C4-2B (cell line): ENCODE data around the gene DEFB127.

Experiments used
- ZFX ChIP-seq: fragments of 450-650 bp; IDR thresholded peaks from 2 replicates; pipeline ENCODE4 v1.6.1; 2017
- TF ChIP-seq, protein P1 (sequence below): fragments of 450-650 bp; conservative IDR thresholded peaks from 2 replicates; pipeline ENCODE4 v1.5.1; 2017; ENCODE audit warnings: mild to moderate bottlenecking

DNA sequence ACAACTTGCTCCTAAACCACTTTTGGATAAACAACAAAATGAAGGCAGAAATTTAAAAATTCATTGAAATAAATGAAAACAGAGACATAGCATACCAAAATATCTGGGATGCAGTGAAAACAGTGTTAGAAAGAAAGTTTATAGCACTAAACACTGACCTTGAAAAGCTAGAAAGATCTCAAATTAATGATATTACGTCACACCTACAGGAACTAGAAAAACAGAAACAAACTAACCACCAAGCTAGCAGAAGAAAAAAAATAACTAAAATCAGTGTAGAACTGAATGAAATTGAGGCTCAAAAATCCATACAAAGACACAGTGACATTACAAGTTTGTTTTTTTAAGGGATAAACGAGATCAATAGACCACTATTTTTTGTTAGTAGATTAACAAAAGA lies 27.0 kb downstream of the DEFB127 start:
- TF ChIP-seq, protein P1, sequence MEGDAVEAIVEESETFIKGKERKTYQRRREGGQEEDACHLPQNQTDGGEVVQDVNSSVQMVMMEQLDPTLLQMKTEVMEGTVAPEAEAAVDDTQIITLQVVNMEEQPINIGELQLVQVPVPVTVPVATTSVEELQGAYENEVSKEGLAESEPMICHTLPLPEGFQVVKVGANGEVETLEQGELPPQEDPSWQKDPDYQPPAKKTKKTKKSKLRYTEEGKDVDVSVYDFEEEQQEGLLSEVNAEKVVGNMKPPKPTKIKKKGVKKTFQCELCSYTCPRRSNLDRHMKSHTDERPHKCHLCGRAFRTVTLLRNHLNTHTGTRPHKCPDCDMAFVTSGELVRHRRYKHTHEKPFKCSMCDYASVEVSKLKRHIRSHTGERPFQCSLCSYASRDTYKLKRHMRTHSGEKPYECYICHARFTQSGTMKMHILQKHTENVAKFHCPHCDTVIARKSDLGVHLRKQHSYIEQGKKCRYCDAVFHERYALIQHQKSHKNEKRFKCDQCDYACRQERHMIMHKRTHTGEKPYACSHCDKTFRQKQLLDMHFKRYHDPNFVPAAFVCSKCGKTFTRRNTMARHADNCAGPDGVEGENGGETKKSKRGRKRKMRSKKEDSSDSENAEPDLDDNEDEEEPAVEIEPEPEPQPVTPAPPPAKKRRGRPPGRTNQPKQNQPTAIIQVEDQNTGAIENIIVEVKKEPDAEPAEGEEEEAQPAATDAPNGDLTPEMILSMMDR: no peak
- no peak for TF ChIP-seq ZFX
